GM23338 (cell line): ENCODE results near the gene POU2AF2.

Experiments
- TF ChIP-seq, protein P1 (sequence below), 2 experiments: fragments of 200-600 bp in 1 of 2; sonication (generic) in 1 of 2; conservative IDR thresholded peaks; 2 replicates each; pipeline versions ENCODE4 v1.5.1 to v1.6.1; 2016 to 2017; ENCODE audit warnings: antibody characterized with exemption in 2 of 2, low read depth in 2 of 2, mild to moderate bottlenecking in 2 of 2, moderate library complexity in 1 of 2
- TF ChIP-seq, protein P2 (sequence below): IDR thresholded peaks from one replicate; pipeline ENCODE4 v1.6.1; 2018; ENCODE audit warnings: antibody characterized with exemption; ENCODE audit not compliant: unreplicated experiment

DNA sequence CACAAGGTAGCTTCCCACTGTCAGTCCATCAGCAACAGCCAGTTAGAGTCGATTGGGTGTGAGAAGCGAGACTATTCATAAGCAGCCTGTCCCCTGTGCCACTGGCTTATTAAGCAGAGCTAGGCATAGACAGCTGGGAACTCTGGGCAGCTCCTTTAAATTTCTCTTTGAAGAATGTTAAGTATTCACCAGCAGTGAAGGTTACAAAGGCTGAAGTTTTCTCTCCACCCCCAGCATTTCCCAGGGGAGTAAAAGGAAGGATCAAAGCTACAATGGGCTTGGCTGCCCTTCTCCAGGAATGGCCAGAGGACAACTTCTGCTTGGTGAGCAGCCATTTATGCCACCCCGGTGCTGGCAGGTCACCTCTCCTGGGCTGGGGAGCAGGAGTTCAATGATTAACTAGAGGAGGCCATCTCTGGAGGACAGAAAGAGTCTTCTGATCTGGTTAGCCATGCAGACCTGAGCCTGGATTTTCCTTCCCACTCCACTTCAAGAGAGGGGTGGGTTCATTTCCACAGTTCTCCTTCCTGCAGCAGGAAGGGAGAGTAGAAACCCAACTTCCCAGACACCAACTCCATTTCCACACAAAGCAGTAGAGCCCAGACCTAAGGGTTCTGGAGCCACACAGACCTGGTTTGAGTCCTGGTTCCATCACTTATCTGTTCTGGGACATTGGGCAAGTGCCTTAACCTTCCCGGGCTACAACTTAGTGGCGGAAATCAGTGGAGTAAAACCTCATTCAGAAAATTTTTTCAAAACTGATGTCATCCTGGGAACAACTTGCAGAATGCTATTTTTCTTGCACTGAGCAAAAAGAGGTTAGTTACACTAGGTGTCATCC is 75.4 kb downstream of the POU2AF2 start:
- TF ChIP-seq, protein P1, sequence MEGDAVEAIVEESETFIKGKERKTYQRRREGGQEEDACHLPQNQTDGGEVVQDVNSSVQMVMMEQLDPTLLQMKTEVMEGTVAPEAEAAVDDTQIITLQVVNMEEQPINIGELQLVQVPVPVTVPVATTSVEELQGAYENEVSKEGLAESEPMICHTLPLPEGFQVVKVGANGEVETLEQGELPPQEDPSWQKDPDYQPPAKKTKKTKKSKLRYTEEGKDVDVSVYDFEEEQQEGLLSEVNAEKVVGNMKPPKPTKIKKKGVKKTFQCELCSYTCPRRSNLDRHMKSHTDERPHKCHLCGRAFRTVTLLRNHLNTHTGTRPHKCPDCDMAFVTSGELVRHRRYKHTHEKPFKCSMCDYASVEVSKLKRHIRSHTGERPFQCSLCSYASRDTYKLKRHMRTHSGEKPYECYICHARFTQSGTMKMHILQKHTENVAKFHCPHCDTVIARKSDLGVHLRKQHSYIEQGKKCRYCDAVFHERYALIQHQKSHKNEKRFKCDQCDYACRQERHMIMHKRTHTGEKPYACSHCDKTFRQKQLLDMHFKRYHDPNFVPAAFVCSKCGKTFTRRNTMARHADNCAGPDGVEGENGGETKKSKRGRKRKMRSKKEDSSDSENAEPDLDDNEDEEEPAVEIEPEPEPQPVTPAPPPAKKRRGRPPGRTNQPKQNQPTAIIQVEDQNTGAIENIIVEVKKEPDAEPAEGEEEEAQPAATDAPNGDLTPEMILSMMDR (conservative IDR thresholded peaks at IDR 0.05; ENCODE audit: low read depth in 2 of 2) = no peak
- TF ChIP-seq, protein P2, sequence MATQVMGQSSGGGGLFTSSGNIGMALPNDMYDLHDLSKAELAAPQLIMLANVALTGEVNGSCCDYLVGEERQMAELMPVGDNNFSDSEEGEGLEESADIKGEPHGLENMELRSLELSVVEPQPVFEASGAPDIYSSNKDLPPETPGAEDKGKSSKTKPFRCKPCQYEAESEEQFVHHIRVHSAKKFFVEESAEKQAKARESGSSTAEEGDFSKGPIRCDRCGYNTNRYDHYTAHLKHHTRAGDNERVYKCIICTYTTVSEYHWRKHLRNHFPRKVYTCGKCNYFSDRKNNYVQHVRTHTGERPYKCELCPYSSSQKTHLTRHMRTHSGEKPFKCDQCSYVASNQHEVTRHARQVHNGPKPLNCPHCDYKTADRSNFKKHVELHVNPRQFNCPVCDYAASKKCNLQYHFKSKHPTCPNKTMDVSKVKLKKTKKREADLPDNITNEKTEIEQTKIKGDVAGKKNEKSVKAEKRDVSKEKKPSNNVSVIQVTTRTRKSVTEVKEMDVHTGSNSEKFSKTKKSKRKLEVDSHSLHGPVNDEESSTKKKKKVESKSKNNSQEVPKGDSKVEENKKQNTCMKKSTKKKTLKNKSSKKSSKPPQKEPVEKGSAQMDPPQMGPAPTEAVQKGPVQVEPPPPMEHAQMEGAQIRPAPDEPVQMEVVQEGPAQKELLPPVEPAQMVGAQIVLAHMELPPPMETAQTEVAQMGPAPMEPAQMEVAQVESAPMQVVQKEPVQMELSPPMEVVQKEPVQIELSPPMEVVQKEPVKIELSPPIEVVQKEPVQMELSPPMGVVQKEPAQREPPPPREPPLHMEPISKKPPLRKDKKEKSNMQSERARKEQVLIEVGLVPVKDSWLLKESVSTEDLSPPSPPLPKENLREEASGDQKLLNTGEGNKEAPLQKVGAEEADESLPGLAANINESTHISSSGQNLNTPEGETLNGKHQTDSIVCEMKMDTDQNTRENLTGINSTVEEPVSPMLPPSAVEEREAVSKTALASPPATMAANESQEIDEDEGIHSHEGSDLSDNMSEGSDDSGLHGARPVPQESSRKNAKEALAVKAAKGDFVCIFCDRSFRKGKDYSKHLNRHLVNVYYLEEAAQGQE = no peak
